Measurements from ENCODE around the gene LRRC71. TPM values are rescaled to one million over a fixed set of nuclear protein-coding genes. Genes with fewer than 3 reads are reported as not detected.

LRRC71 gene
- total and polyA plus RNA-seq, 2 of the 13 experiments (the other 11 are each of a cell fraction or from before 2014, with no cell fraction given): not detected

- TF ChIP-seq, protein P1, sequence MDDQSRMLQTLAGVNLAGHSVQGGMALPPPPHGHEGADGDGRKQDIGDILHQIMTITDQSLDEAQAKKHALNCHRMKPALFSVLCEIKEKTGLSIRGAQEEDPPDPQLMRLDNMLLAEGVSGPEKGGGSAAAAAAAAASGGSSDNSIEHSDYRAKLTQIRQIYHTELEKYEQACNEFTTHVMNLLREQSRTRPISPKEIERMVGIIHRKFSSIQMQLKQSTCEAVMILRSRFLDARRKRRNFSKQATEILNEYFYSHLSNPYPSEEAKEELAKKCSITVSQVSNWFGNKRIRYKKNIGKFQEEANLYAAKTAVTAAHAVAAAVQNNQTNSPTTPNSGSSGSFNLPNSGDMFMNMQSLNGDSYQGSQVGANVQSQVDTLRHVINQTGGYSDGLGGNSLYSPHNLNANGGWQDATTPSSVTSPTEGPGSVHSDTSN (CRISPR knock-in tag; IDR thresholded peaks at IDR 0.05; ENCODE audit: borderline replicate concordance): no peak
- TF ChIP-seq STAG1 (CRISPR knock-in tag; IDR thresholded peaks at IDR 0.05) (peak; percentile 91), KLF13 (CRISPR knock-in tag; IDR thresholded peaks at IDR 0.05) (0 out of 2 replicates have a peak, but pooled peaks have one; percentile 40), SRY (CRISPR knock-in tag; IDR thresholded peaks at IDR 0.05) (no peak), HNRNPK (IDR thresholded peaks at IDR 0.05; ENCODE audit: low read depth, low read length, poor library complexity, severe bottlenecking) (no peak), REPIN1 (CRISPR knock-in tag; IDR thresholded peaks at IDR 0.05; ENCODE audit: borderline replicate concordance, low read depth) (peak; percentile 52; the same call in 1 of the 2 replicates), HNRNPUL1 (IDR thresholded peaks at IDR 0.05; ENCODE audit: low read depth, low read length) (no peak), ZFP37 (CRISPR knock-in tag; IDR thresholded peaks at IDR 0.05; ENCODE audit: borderline replicate concordance) (no peak), RFXANK (CRISPR knock-in tag; IDR thresholded peaks at IDR 0.05) (no peak), HIVEP1 (CRISPR knock-in tag; IDR thresholded peaks at IDR 0.05) (peak; percentile 48; the same call in 1 of the 2 replicates), ZNF564 (CRISPR knock-in tag; IDR thresholded peaks at IDR 0.05) (0 out of 2 replicates have a peak, but pooled peaks have one; percentile 24), ZBTB4 (CRISPR knock-in tag; IDR thresholded peaks at IDR 0.05; ENCODE audit: borderline replicate concordance) (0 out of 2 replicates have a peak, but pooled peaks have one; percentile 33), HES4 (CRISPR knock-in tag; IDR thresholded peaks at IDR 0.05; ENCODE audit: borderline replicate concordance) (no peak), ZMYM4 (CRISPR knock-in tag; IDR thresholded peaks at IDR 0.05) (no peak), ZNF670 (CRISPR knock-in tag; IDR thresholded peaks at IDR 0.05; ENCODE audit: borderline replicate concordance) (no peak), ZNF350 (CRISPR knock-in tag; IDR thresholded peaks at IDR 0.05; ENCODE audit: borderline replicate concordance, low read depth) (peak; percentile 51; the same call in 1 of the 2 replicates), ZNF329 (CRISPR knock-in tag; IDR thresholded peaks at IDR 0.05; ENCODE audit: low read depth) (0 out of 2 replicates have a peak, but pooled peaks have one; percentile 38), IRF2 (CRISPR knock-in tag; IDR thresholded peaks at IDR 0.05) (no peak)
- TF ChIP-seq, protein P2, sequence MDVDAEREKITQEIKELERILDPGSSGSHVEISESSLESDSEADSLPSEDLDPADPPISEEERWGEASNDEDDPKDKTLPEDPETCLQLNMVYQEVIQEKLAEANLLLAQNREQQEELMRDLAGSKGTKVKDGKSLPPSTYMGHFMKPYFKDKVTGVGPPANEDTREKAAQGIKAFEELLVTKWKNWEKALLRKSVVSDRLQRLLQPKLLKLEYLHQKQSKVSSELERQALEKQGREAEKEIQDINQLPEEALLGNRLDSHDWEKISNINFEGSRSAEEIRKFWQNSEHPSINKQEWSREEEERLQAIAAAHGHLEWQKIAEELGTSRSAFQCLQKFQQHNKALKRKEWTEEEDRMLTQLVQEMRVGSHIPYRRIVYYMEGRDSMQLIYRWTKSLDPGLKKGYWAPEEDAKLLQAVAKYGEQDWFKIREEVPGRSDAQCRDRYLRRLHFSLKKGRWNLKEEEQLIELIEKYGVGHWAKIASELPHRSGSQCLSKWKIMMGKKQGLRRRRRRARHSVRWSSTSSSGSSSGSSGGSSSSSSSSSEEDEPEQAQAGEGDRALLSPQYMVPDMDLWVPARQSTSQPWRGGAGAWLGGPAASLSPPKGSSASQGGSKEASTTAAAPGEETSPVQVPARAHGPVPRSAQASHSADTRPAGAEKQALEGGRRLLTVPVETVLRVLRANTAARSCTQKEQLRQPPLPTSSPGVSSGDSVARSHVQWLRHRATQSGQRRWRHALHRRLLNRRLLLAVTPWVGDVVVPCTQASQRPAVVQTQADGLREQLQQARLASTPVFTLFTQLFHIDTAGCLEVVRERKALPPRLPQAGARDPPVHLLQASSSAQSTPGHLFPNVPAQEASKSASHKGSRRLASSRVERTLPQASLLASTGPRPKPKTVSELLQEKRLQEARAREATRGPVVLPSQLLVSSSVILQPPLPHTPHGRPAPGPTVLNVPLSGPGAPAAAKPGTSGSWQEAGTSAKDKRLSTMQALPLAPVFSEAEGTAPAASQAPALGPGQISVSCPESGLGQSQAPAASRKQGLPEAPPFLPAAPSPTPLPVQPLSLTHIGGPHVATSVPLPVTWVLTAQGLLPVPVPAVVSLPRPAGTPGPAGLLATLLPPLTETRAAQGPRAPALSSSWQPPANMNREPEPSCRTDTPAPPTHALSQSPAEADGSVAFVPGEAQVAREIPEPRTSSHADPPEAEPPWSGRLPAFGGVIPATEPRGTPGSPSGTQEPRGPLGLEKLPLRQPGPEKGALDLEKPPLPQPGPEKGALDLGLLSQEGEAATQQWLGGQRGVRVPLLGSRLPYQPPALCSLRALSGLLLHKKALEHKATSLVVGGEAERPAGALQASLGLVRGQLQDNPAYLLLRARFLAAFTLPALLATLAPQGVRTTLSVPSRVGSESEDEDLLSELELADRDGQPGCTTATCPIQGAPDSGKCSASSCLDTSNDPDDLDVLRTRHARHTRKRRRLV (CRISPR knock-in tag; IDR thresholded peaks at IDR 0.05): no peak
Observed at GRCh38 chr1:156927215-156928042, 7.0 kb downstream of the LRRC71 start (continued).

Data from HepG2 (cell line).